GM12865 (cell line): ENCODE results near the gene CEMIP.

Source experiments
- DNase-seq: peaks from one replicate; pipeline ENCODE4 v3.0.0; 2010; ENCODE audit warnings: low read depth
- H3K4me3 ChIP-seq: 2 replicates; pipeline ENCODE4 v1.5.1; 2011; ENCODE audit warnings: mild to moderate bottlenecking, low read depth, low read length, control low read depth
- CTCF ChIP-seq: IDR thresholded peaks from 2 replicates; pipeline ENCODE4 v1.5.1; 2011; ENCODE audit warnings: low read length, control low read depth, low read depth, inconsistent platforms; ENCODE audit not compliant: insufficient read depth; ENCODE audit errors: missing control alignments

CEMIP gene

DNA sequence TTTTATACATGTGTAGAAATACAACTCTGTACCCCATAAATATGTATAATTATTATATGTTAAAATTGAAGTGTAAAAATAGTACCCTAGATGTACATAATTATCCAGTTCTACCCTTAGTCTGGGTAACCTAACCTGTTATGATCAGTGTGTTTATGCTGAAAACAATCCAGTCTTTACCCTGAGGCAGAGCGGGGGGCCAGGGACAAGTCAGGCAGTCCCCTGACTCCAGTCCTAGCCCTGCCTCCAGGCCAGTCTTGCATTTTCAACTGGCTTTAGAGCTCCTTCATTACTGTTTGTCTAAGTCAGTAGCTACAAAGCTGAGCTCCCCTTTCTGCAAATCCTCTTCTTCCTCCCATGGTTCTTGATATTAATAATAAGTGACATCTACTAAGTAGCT, 207.3 kb downstream of the CEMIP start:
- TF ChIP-seq CTCF = no peak
- no peak for DNase-seq
- no peak overlapping the region for H3K4me3 ChIP-seq

GRCh38 chr15:80988148-80988796, 209.1 kb downstream of the CEMIP start:
- H3K4me3 ChIP-seq = peak overlapping the region; percentile 90
- no peak for TF ChIP-seq CTCF
- DNase-seq = no peak

- no peak for TF ChIP-seq CTCF
- no peak for DNase-seq
- H3K4me3 ChIP-seq = peak overlapping the region; percentile 90
Measured at GRCh38 chr15:80989081-80989517, 209.9 kb downstream of the CEMIP start.

DNA sequence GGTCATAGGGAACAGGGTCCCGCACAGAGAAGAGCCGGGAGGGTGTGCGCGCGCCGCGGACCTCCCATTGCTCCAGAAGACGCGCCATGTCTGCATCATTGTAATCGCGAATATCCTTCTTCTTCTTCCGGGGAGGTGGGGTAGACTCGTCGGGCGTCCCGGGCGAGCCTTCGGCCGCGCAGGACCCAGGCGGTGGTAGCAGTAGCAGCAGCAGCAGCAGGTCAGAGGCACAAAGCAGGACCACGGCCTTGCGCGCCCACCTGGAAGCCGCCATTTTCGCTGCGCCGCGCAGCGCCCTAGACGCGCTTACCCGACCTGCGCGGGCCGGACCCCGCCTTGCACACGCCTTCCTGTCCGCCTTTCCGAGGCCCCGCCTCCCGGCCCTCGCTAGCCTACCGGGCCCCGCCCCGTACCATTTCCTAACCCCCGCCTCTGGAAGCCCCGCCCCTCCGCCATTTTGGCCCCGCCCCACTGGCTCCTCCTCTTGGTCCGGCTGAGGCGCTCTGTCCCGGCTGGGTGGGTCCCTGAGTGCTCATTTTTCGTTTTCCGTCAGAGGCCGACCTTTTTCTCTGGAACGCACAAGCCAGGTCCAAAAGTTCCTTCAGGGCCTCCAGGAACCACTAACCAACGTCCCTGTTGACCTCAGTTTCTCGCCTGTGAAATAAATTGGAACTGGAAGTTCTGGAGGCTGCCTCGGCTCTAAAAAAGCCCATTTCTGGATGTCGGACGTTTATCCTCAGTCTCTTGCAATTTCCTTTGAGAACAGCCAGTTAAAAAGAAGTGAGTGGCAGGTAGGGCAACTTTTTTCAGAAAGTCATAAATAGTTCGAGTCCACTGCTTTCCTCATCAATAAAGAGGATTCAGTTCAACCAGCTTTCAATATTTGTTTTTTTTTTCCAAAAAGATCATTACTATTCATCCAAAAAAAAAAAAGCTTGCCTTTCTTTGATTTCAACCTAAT, 210.6 kb downstream of the CEMIP start, which contains the start of gene MESD:
Gene MESD, minus strand, starts transcription at position 302 of the 961 bp plus-strand sequence. Its CDS starts 28 bp downstream, at position 274.
- H3K4me3 ChIP-seq = peak within 1 kb of the TSS; percentile 90
- DNase-seq = peak; percentile 98
- TF ChIP-seq CTCF = no peak

GRCh38 chr15:80990955-80991354, 211.8 kb downstream of the CEMIP start:
- no peak for TF ChIP-seq CTCF
- H3K4me3 ChIP-seq = no peak overlapping the region
- DNase-seq = no peak

DNA sequence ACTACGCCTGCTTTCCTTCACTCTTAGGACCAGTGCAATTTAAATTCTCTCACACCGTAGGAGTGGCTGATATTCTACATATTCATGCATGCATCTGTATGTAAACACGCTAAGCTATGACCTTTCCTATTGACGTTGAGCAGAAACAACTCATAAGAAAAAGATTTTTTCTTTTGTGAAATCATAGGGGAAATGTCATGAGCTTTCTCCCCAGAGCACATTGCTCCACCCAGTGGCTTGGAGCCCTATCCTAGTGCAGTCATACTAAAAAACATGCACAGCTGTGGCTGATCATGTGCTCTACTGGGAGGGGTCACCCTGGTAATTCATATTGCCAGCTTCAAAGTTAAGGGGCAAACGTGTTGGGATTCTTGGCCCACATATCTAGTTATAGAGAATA, 212.3 kb downstream of the CEMIP start:
- H3K4me3 ChIP-seq = no peak overlapping the region
- TF ChIP-seq CTCF = no peak
- peak; percentile 24 for DNase-seq
